ENCODE results near the gene SLIT2. TPM values are rescaled to one million over a fixed set of nuclear protein-coding genes. Genes with fewer than 3 reads are reported as not detected.
A peak's percentile ranks its signal among the peaks of the same experiment; 100 is the strongest.

The SLIT2 gene
- polyA plus RNA-seq: 1 to 10 TPM in 1 of 2 donors, under 1 TPM in 1; 0.67 to 1.2 TPM

GRCh38 chr4:20251796-20252655 lies at the start of gene SLIT2:
Gene SLIT2 (plus strand): TSS chr4:20251905. CDS start chr4:20253816, 1,911 bp downstream.
- Histone ChIP-seq H3K27ac (ENCODE audit: low read depth in 2 of 2, low read length in 1 of 2) (peak within 1 kb of the TSS; percentile 21 to 27), H3K36me3 (ENCODE audit: control insufficient read depth in 2 of 2, insufficient read depth in 2 of 2, low read length in 1 of 2) (no peaks in the 10 kb centered on the region), H3K9me3 (ENCODE audit: control insufficient read depth in 2 of 2, insufficient read depth in 1 of 2, low read depth in 1 of 2, low read length in 1 of 2) (peaks cover 0 to 7% of the 10 kb centered on the region in 2 donors), H3K4me1 (ENCODE audit: control insufficient read depth in 2 of 2, insufficient read depth in 2 of 2, low read length in 1 of 2) (peaks cover 3 to 24% of the 10 kb centered on the region in 2 donors), H3K27me3 (ENCODE audit: control insufficient read depth in 1 of 2, insufficient read depth in 2 of 2, low read length in 2 of 2) (peaks cover 0 to 7% of the 10 kb centered on the region in 2 donors), H3K4me3 (ENCODE audit: low read depth in 1 of 2, low read length in 2 of 2) (peak within 1 kb of the TSS; percentile 53 to 60)
- WGBS, 2 donors: 1% methylated on average over 62 to 85 of the region's 85 CpGs

- H3K27me3 ChIP-seq (ENCODE audit: control insufficient read depth in 1 of 2, insufficient read depth in 2 of 2, low read length in 2 of 2): no peaks in the 10 kb centered on the region
- H3K4me3 ChIP-seq (ENCODE audit: low read depth in 1 of 2, low read length in 2 of 2): no peak overlapping the region
- H3K27ac ChIP-seq (ENCODE audit: low read depth in 2 of 2, low read length in 1 of 2): no peak overlapping the region
- no peaks in the 10 kb centered on the region for H3K4me1 ChIP-seq (ENCODE audit: control insufficient read depth in 2 of 2, insufficient read depth in 2 of 2, low read length in 1 of 2)
- no peaks in the 10 kb centered on the region for H3K36me3 ChIP-seq (ENCODE audit: control insufficient read depth in 2 of 2, insufficient read depth in 2 of 2, low read length in 1 of 2)
- no peaks in the 10 kb centered on the region for H3K9me3 ChIP-seq (ENCODE audit: control insufficient read depth in 2 of 2, insufficient read depth in 1 of 2, low read depth in 1 of 2, low read length in 1 of 2)
Measured at GRCh38 chr4:20203508-20203907, 48.2 kb upstream of the SLIT2 start.

GRCh38 chr4:20217521-20217920 lies 34.2 kb upstream of the SLIT2 start:
- no peaks in the 10 kb centered on the region for H3K27me3 ChIP-seq (ENCODE audit: control insufficient read depth in 1 of 2, insufficient read depth in 2 of 2, low read length in 2 of 2)
- H3K27ac ChIP-seq (ENCODE audit: low read depth in 2 of 2, low read length in 1 of 2): no peak overlapping the region
- no peak overlapping the region for H3K4me3 ChIP-seq (ENCODE audit: low read depth in 1 of 2, low read length in 2 of 2)
- no peaks in the 10 kb centered on the region for H3K4me1 ChIP-seq (ENCODE audit: control insufficient read depth in 2 of 2, insufficient read depth in 2 of 2, low read length in 1 of 2)
- 0% methylated on average over 1 of the region's 1 CpG for WGBS, 2 donors
- no peaks in the 10 kb centered on the region for H3K9me3 ChIP-seq (ENCODE audit: control insufficient read depth in 2 of 2, insufficient read depth in 1 of 2, low read depth in 1 of 2, low read length in 1 of 2)
- H3K36me3 ChIP-seq (ENCODE audit: control insufficient read depth in 2 of 2, insufficient read depth in 2 of 2, low read length in 1 of 2): no peaks in the 10 kb centered on the region

- Histone ChIP-seq H3K36me3 (ENCODE audit: control insufficient read depth in 2 of 2, insufficient read depth in 2 of 2, low read length in 1 of 2) (no peaks in the 10 kb centered on the region), H3K27ac (ENCODE audit: low read depth in 2 of 2, low read length in 1 of 2) (no peak overlapping the region), H3K27me3 (ENCODE audit: control insufficient read depth in 1 of 2, insufficient read depth in 2 of 2, low read length in 2 of 2) (no peaks in the 10 kb centered on the region), H3K9me3 (ENCODE audit: control insufficient read depth in 2 of 2, insufficient read depth in 1 of 2, low read depth in 1 of 2, low read length in 1 of 2) (no peaks in the 10 kb centered on the region), H3K4me3 (ENCODE audit: low read depth in 1 of 2, low read length in 2 of 2) (no peak overlapping the region), H3K4me1 (ENCODE audit: control insufficient read depth in 2 of 2, insufficient read depth in 2 of 2, low read length in 1 of 2) (no peaks in the 10 kb centered on the region)
- 49 to 55% methylated on average over 1 of the region's 1 CpG for WGBS, 2 donors
Measured at GRCh38 chr4:20217951-20218350, 33.8 kb upstream of the SLIT2 start.

- Histone ChIP-seq H3K4me3 (ENCODE audit: low read depth in 1 of 2, low read length in 2 of 2) (no peak overlapping the region), H3K9me3 (ENCODE audit: control insufficient read depth in 2 of 2, insufficient read depth in 1 of 2, low read depth in 1 of 2, low read length in 1 of 2) (no peaks in the 10 kb centered on the region), H3K36me3 (ENCODE audit: control insufficient read depth in 2 of 2, insufficient read depth in 2 of 2, low read length in 1 of 2) (no peaks in the 10 kb centered on the region), H3K27me3 (ENCODE audit: control insufficient read depth in 1 of 2, insufficient read depth in 2 of 2, low read length in 2 of 2) (no peaks in the 10 kb centered on the region), H3K27ac (ENCODE audit: low read depth in 2 of 2, low read length in 1 of 2) (no peak overlapping the region), H3K4me1 (ENCODE audit: control insufficient read depth in 2 of 2, insufficient read depth in 2 of 2, low read length in 1 of 2) (no peaks in the 10 kb centered on the region)
Measured at GRCh38 chr4:20219521-20219920, 32.2 kb upstream of the SLIT2 start.

- no peaks in the 10 kb centered on the region for H3K4me1 ChIP-seq (ENCODE audit: control insufficient read depth in 2 of 2, insufficient read depth in 2 of 2, low read length in 1 of 2)
- no peaks in the 10 kb centered on the region for H3K9me3 ChIP-seq (ENCODE audit: control insufficient read depth in 2 of 2, insufficient read depth in 1 of 2, low read depth in 1 of 2, low read length in 1 of 2)
- H3K27ac ChIP-seq (ENCODE audit: low read depth in 2 of 2, low read length in 1 of 2): no peak overlapping the region
- peaks cover 0 to 2% of the 10 kb centered on the region in 2 donors for H3K27me3 ChIP-seq (ENCODE audit: control insufficient read depth in 1 of 2, insufficient read depth in 2 of 2, low read length in 2 of 2)
- no peak overlapping the region for H3K4me3 ChIP-seq (ENCODE audit: low read depth in 1 of 2, low read length in 2 of 2)
- 75 to 77% methylated on average over 3 of the region's 3 CpGs for WGBS, 2 donors
- no peaks in the 10 kb centered on the region for H3K36me3 ChIP-seq (ENCODE audit: control insufficient read depth in 2 of 2, insufficient read depth in 2 of 2, low read length in 1 of 2)
Measured at GRCh38 chr4:20237894-20238537, 13.7 kb upstream of the SLIT2 start.

- Histone ChIP-seq H3K36me3 (ENCODE audit: control insufficient read depth in 2 of 2, insufficient read depth in 2 of 2, low read length in 1 of 2) (no peaks in the 10 kb centered on the region), H3K27me3 (ENCODE audit: control insufficient read depth in 1 of 2, insufficient read depth in 2 of 2, low read length in 2 of 2) (no peaks in the 10 kb centered on the region), H3K27ac (ENCODE audit: low read depth in 2 of 2, low read length in 1 of 2) (no peak overlapping the region), H3K4me1 (ENCODE audit: control insufficient read depth in 2 of 2, insufficient read depth in 2 of 2, low read length in 1 of 2) (peaks cover 3 to 9% of the 10 kb centered on the region in 2 donors), H3K9me3 (ENCODE audit: control insufficient read depth in 2 of 2, insufficient read depth in 1 of 2, low read depth in 1 of 2, low read length in 1 of 2) (peaks cover 0 to 7% of the 10 kb centered on the region in 2 donors), H3K4me3 (ENCODE audit: low read depth in 1 of 2, low read length in 2 of 2) (no peak overlapping the region)
- 0 to 9% methylated on average over 3 of the region's 3 CpGs for WGBS, 2 donors
Measured at GRCh38 chr4:20248155-20248558, 3.5 kb upstream of the SLIT2 start.

- Histone ChIP-seq H3K27ac (ENCODE audit: low read depth in 2 of 2, low read length in 1 of 2) (no peak overlapping the region), H3K4me3 (ENCODE audit: low read depth in 1 of 2, low read length in 2 of 2) (no peak overlapping the region), H3K27me3 (ENCODE audit: control insufficient read depth in 1 of 2, insufficient read depth in 2 of 2, low read length in 2 of 2) (peaks cover 0 to 7% of the 10 kb centered on the region in 2 donors), H3K36me3 (ENCODE audit: control insufficient read depth in 2 of 2, insufficient read depth in 2 of 2, low read length in 1 of 2) (no peaks in the 10 kb centered on the region), H3K9me3 (ENCODE audit: control insufficient read depth in 2 of 2, insufficient read depth in 1 of 2, low read depth in 1 of 2, low read length in 1 of 2) (peaks cover 0 to 7% of the 10 kb centered on the region in 2 donors), H3K4me1 (ENCODE audit: control insufficient read depth in 2 of 2, insufficient read depth in 2 of 2, low read length in 1 of 2) (peaks cover 3 to 16% of the 10 kb centered on the region in 2 donors)
- WGBS, 2 donors: 39 to 47% methylated on average over 2 of the region's 2 CpGs
Measured at GRCh38 chr4:20249333-20249732, 2.4 kb upstream of the SLIT2 start.

GRCh38 chr4:20251031-20251795 lies 492 bp upstream of the SLIT2 start:
- H3K4me3 ChIP-seq (ENCODE audit: low read depth in 1 of 2, low read length in 2 of 2): peak overlapping the region; percentile 46 to 53
- H3K27ac ChIP-seq (ENCODE audit: low read depth in 2 of 2, low read length in 1 of 2): no peak overlapping the region
- H3K4me1 ChIP-seq (ENCODE audit: control insufficient read depth in 2 of 2, insufficient read depth in 2 of 2, low read length in 1 of 2): peaks cover 3 to 24% of the 10 kb centered on the region in 2 donors
- 3 to 6% methylated on average over 35 of the region's 35 CpGs for WGBS, 2 donors
- peaks cover 0 to 7% of the 10 kb centered on the region in 2 donors for H3K27me3 ChIP-seq (ENCODE audit: control insufficient read depth in 1 of 2, insufficient read depth in 2 of 2, low read length in 2 of 2)
- H3K36me3 ChIP-seq (ENCODE audit: control insufficient read depth in 2 of 2, insufficient read depth in 2 of 2, low read length in 1 of 2): no peaks in the 10 kb centered on the region
- peaks cover 0 to 7% of the 10 kb centered on the region in 2 donors for H3K9me3 ChIP-seq (ENCODE audit: control insufficient read depth in 2 of 2, insufficient read depth in 1 of 2, low read depth in 1 of 2, low read length in 1 of 2)

Measured in esophagus (tissue), 2 donors.